IPS DF 6.9 (cell line): ENCODE data around the gene TTC39A.

Experiments
- DNase-seq: peaks from one replicate; pipeline ENCODE4 v3.0.0-alpha.2; 2013; ENCODE audit warnings: low read depth, low spot score
- H3K27ac ChIP-seq: one replicate; pipeline ENCODE4 v1.5.1; 2013; ENCODE audit warnings: low read length, control low read depth
- H3K27me3 ChIP-seq: 2 replicates; pipeline ENCODE4 v1.6.1; 2013; ENCODE audit warnings: mild to moderate bottlenecking, low read length; ENCODE audit not compliant: control insufficient read depth, insufficient read depth
- H3K36me3 ChIP-seq: 2 replicates; pipeline ENCODE4 v1.6.1; 2013; ENCODE audit warnings: low read length; ENCODE audit not compliant: control insufficient read depth, insufficient read depth
- H3K4me1 ChIP-seq: 2 replicates; pipeline ENCODE4 v1.6.1; 2013; ENCODE audit warnings: low read length; ENCODE audit not compliant: control insufficient read depth, insufficient read depth
- H3K4me3 ChIP-seq: 2 replicates; pipeline ENCODE4 v1.5.1; 2013; ENCODE audit warnings: mild to moderate bottlenecking, low read length
- H3K9me3 ChIP-seq: 2 replicates; pipeline ENCODE4 v1.6.1; 2013; ENCODE audit warnings: low read length, inconsistent platforms; ENCODE audit not compliant: control insufficient read depth, insufficient read depth
- WGBS: extraction: QIAGEN DNeasy Blood & Tissue Kit; methylation state at CpG from one replicate; pipeline ENCODE4 v1.1.7; 2013; ENCODE audit warnings: mixed read lengths, missing lambda C conversion rate; ENCODE audit not compliant: insufficient read length, insufficient coverage; 5-methylcytosine and 5-hydroxymethylcytosine counted together

Gene TTC39A

GRCh38 chr1:51330331-51331201 is at the start of gene TTC39A:
Gene TTC39A (minus strand): TSS chr1:51330562. CDS start chr1:51330477, 85 bp downstream.
- H3K4me3 ChIP-seq: peak within 1 kb of the TSS; percentile 59
- WGBS: no CpG with 5 or more reads among the region's 87 CpGs
- no peaks in the 10 kb centered on the region for H3K9me3 ChIP-seq
- H3K36me3 ChIP-seq: no peaks in the 10 kb centered on the region
- no peak within 1 kb of the TSS for H3K27ac ChIP-seq
- no peak for DNase-seq
- no peaks in the 10 kb centered on the region; the same call in 1 of the 2 replicates for H3K27me3 ChIP-seq
- peaks cover 6% of the 10 kb centered on the region; the same call in 1 of the 2 replicates for H3K4me1 ChIP-seq

DNA sequence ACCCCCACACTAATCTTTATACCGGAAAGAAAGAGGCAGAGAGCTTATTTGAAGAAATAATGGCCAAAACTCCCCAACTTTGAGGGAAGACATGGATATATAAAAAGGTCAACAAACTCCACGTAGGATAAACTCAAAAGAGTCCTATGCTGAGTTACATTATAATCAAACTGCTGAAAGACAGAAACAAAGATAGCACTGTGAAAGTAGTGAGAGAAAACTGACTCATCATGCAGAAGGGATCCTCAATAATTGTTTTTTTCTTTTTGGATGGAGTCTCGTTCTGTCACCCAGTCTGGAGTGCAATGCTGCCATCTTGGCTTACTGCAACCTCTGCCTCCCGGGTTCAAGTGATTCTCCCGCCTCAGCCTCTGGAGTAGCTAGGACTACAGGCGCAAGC is 48.5 kb upstream of the TTC39A start:
- WGBS: no CpG with 5 or more reads among the region's 6 CpGs
- Histone ChIP-seq H3K9me3 (no peaks in the 10 kb centered on the region), H3K4me1 (no peaks in the 10 kb centered on the region), H3K27me3 (no peaks in the 10 kb centered on the region), H3K27ac (no peak overlapping the region), H3K36me3 (no peaks in the 10 kb centered on the region), H3K4me3 (no peak overlapping the region)
- DNase-seq: no peak

- no peaks in the 10 kb centered on the region; the same call in 1 of the 2 replicates for H3K36me3 ChIP-seq
Measured at GRCh38 chr1:51373898-51374297, 43.5 kb upstream of the TTC39A start.

GRCh38 chr1:51372561-51372960 is 42.2 kb upstream of the TTC39A start:
- no peak for DNase-seq
- no peak overlapping the region for H3K4me3 ChIP-seq
- H3K27me3 ChIP-seq: no peaks in the 10 kb centered on the region
- no peaks in the 10 kb centered on the region; the same call in 1 of the 2 replicates for H3K36me3 ChIP-seq
- no peaks in the 10 kb centered on the region; the same call in 1 of the 2 replicates for H3K4me1 ChIP-seq
- no peaks in the 10 kb centered on the region for H3K9me3 ChIP-seq
- H3K27ac ChIP-seq: no peak overlapping the region

More at GRCh38 chr1:51373898-51374297, 43.5 kb upstream of the TTC39A start:
- no peak for DNase-seq
- Histone ChIP-seq H3K9me3 (no peaks in the 10 kb centered on the region), H3K4me1 (no peaks in the 10 kb centered on the region; the same call in 1 of the 2 replicates), H3K4me3 (no peak overlapping the region), H3K27ac (no peak overlapping the region), H3K27me3 (no peaks in the 10 kb centered on the region)
- no CpG with 5 or more reads among the region's 3 CpGs for WGBS

GRCh38 chr1:51369171-51369570 is 38.8 kb upstream of the TTC39A start:
- no peak for DNase-seq
- WGBS: no CpG with 5 or more reads among the region's 4 CpGs
- Histone ChIP-seq H3K9me3 (no peaks in the 10 kb centered on the region), H3K4me3 (no peak overlapping the region), H3K4me1 (no peaks in the 10 kb centered on the region; the same call in 1 of the 2 replicates), H3K36me3 (no peaks in the 10 kb centered on the region; the same call in 1 of the 2 replicates), H3K27ac (no peak overlapping the region), H3K27me3 (no peaks in the 10 kb centered on the region)

- WGBS: no CpG with 5 or more reads among the region's 1 CpG
- DNase-seq: no peak
- Histone ChIP-seq H3K4me1 (no peaks in the 10 kb centered on the region), H3K9me3 (no peaks in the 10 kb centered on the region), H3K36me3 (no peaks in the 10 kb centered on the region), H3K27ac (no peak overlapping the region), H3K4me3 (no peak overlapping the region), H3K27me3 (no peaks in the 10 kb centered on the region)
Measured at GRCh38 chr1:51365774-51366173, 35.4 kb upstream of the TTC39A start.

DNA sequence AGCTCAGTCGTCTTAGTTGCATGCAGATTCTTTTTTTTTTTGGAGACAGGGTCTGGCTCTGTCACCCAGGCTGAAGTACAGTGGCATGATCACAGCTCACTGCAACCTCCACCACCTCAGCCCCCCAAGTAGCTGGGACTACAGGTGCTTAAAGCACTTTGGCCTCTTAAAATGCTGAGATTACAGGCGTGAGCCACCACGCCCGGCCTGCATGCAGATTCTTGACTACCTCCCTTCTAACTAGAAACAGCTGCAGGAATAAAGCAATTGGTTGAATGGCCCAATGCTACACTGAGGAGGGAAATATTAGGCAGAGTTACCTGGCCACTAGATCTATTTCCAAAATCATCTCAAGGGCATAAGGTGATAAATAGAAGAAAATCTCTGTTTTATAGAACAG is 29.5 kb upstream of the TTC39A start:
- WGBS: no CpG with 5 or more reads among the region's 4 CpGs
- Histone ChIP-seq H3K27ac (no peak overlapping the region), H3K4me3 (no peak overlapping the region), H3K9me3 (no peaks in the 10 kb centered on the region), H3K36me3 (no peaks in the 10 kb centered on the region), H3K4me1 (no peaks in the 10 kb centered on the region), H3K27me3 (no peaks in the 10 kb centered on the region)
- DNase-seq: no peak

DNA sequence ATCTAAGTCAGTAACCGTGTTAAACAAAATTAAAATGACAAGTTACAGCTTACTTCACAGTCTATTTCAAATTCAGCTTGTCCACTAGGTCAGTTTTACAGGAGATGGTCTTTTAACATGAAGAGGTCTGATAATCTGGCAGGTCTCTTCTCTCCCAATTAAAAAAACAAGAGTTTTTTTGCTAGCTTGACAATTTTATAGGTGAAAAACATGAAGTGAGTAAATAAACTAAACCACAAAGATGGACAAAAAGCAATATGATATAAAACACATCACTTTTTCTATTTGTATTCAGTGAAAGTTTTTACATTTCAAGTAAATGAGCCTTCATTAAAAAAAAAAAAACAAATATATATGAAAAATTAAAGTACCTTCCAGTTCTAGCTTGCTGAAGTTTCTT is 25.0 kb upstream of the TTC39A start:
- no CpG with 5 or more reads among the region's 1 CpG for WGBS
- H3K27me3 ChIP-seq: no peaks in the 10 kb centered on the region
- no peaks in the 10 kb centered on the region for H3K4me1 ChIP-seq
- H3K9me3 ChIP-seq: no peaks in the 10 kb centered on the region
- no peak overlapping the region for H3K27ac ChIP-seq
- no peak overlapping the region for H3K4me3 ChIP-seq
- DNase-seq: no peak
- H3K36me3 ChIP-seq: no peaks in the 10 kb centered on the region

DNA sequence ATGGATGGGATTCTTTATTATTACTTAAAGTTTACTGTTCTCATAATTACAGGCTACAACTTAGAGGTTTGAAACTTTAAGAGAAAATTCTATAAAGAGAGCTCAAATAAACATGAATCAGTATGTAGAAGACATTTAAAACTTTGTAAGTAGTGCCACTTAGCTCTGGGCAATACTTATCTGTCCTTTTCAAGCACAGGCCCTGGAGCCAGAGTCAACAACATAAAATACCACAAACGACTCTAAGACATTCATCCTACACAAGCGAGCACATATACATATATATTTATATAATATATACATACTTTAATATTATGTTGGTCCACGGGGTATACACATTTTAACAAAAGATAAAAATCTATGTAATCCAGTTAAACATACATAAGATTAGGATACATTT is 24.1 kb upstream of the TTC39A start:
- Histone ChIP-seq H3K27ac (no peak overlapping the region), H3K4me3 (no peak overlapping the region), H3K9me3 (no peaks in the 10 kb centered on the region), H3K27me3 (no peaks in the 10 kb centered on the region), H3K36me3 (no peaks in the 10 kb centered on the region), H3K4me1 (no peaks in the 10 kb centered on the region)
- no CpG with 5 or more reads among the region's 3 CpGs for WGBS
- DNase-seq: no peak

- Histone ChIP-seq H3K27ac (no peak overlapping the region), H3K36me3 (no peaks in the 10 kb centered on the region), H3K4me1 (no peaks in the 10 kb centered on the region), H3K27me3 (no peaks in the 10 kb centered on the region), H3K4me3 (no peak overlapping the region), H3K9me3 (no peaks in the 10 kb centered on the region)
- no CpG with 5 or more reads among the region's 1 CpG for WGBS
- no peak for DNase-seq
Measured at GRCh38 chr1:51351907-51352306, 21.5 kb upstream of the TTC39A start.

DNA sequence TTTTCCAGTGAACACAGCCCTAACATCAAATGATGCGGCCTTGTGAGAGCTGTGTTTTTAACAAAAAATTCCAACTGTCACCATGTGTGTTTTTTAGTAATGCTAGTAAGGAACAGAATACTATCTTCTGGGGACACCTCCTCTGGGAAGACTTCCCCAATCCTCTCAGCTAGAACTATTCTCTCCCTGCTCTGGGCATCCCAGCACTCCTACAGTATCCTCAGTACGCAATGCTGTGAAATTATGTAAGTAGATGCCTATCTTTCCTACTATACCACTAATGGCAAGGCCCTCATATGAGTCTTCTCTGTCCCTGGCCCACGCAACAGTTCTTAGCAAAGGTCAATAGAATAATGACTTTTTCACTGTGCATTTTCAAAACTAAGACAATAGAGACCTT is 19.5 kb upstream of the TTC39A start:
- H3K4me3 ChIP-seq: no peak overlapping the region
- no peaks in the 10 kb centered on the region for H3K27me3 ChIP-seq
- H3K9me3 ChIP-seq: no peaks in the 10 kb centered on the region
- H3K36me3 ChIP-seq: no peaks in the 10 kb centered on the region
- no peak for DNase-seq
- H3K4me1 ChIP-seq: peaks cover 3% of the 10 kb centered on the region; the same call in 1 of the 2 replicates
- no peak overlapping the region for H3K27ac ChIP-seq
- WGBS: no CpG with 5 or more reads among the region's 3 CpGs
